Measurements from ENCODE around the gene CDADC1.
A peak's percentile ranks its signal among the peaks of the same experiment; 100 is the strongest.

Gene CDADC1

DNA sequence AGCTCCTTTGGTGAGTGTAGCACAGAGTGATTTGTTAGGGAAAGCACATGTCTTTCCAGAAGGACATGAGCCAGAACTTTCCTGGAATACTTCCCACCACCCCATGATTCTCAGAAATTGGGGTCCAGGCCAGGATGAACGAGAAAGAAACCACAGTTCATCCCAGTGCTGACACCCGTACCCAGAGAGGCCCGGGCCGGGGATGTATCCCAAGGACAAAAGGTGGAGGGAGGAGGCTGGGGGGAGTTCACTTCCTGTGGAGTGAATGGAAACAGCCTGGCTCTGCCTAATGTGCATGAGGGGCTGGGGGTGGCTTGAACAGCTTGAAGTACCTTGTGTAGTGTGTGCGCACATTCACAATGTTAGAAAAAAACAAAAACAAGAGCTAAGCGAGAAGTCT is 47.5 kb downstream of the CDADC1 start:
- DNase-seq (ENCODE audit: low spot score) = no peak

- no peak for DNase-seq (ENCODE audit: low spot score)
Observed at GRCh38 chr13:49296659-49297058, 48.9 kb downstream of the CDADC1 start.

GRCh38 chr13:49297338-49297737 is 49.6 kb downstream of the CDADC1 start:
- no peak for DNase-seq (ENCODE audit: low spot score)

DNA sequence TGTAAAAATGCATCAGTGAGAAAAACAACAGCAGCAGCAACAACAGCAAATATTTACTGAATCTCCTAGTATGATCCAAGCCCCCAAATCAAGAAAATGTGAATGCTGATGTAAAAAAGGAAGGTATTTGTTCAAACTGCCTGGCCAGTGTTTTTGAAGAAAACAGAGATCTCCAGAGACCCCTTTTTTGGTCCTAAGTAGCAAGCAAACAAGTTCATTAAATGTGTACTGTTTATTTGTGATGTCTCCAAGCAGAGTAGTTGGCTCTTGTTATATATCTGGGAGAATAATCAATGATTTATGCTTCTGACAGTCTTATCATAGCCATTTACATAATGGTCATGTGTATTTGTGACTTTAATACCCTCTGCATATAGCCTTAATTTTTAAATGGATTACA is 50.7 kb downstream of the CDADC1 start:
- DNase-seq (ENCODE audit: low spot score) = no peak

- no peak for DNase-seq (ENCODE audit: low spot score)
Observed at GRCh38 chr13:49298903-49299605, 51.3 kb downstream of the CDADC1 start.

DNA sequence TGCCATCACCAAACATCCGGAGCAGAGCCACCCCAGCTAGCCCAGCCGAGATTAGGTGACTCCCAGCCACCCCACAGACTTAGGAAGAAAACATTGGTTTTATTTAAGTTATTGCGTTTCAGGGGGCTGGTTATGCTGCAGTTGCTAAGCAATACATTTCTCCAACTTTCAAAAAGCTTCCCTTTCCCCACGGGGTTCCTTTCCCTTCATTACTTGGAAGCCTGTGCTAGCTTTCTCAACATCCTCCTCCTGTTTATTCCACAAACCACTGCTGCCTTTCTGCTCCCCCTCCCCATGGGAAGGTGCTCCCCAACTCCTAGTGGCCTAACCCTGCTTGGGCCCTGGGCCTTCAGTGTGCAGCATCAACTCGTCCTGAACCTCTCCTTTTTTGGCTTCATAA is 52.6 kb downstream of the CDADC1 start:
- DNase-seq (ENCODE audit: low spot score) = no peak

DNA sequence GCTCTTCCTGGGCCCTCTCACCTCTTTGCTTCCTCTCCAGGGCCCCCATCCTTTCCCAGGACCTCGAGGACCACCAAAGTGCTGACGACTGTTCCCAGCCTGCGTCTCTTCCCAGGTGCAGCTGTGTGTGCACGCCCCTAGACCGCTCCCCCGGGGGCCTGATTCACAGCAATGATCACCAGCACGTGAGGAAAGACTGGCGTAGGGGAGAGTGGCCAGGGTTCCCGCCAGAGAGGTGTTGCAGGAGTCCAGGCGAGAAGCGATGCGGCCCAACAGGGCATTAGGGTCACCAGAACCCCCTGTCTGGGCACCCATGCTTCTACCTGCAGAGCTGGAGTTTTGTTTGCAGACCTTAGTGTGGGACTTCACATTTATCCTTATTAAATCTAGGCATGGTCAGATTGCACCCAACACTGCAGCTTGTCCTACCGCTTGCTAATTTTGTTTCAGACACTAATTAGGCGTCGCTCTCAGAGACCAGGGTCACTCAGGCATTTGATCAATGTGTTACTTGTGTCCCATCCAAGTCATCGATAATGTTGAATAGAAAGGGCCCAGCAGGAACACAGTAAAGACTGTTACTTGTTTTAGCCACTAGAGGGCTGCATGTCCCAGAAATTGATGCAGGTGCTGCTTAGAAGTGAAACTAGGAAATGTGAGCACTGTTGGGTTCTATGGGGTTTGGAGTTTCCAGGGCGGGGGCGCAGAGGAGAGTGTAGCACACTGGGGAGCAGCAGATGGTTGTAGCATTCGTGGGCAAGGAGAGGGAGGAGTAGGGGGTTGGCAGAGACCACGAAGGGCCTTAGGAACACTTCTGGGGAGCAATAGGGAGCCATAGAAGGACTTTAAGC is 53.2 kb downstream of the CDADC1 start:
- DNase-seq (ENCODE audit: low spot score) = peak; percentile 81

GRCh38 chr13:49302222-49302621 is 54.5 kb downstream of the CDADC1 start:
- no peak for DNase-seq (ENCODE audit: low spot score)

GRCh38 chr13:49302817-49303216 is 55.1 kb downstream of the CDADC1 start:
- no peak for DNase-seq (ENCODE audit: low spot score)

GRCh38 chr13:49303533-49304252 is 56.0 kb downstream of the CDADC1 start:
- DNase-seq (ENCODE audit: low spot score) = peak; percentile 5

GRCh38 chr13:49304356-49304755 is 56.6 kb downstream of the CDADC1 start:
- DNase-seq (ENCODE audit: low spot score) = no peak

- no peak for DNase-seq (ENCODE audit: low spot score)
Observed at GRCh38 chr13:49304763-49305700, 57.3 kb downstream of the CDADC1 start.

DNA sequence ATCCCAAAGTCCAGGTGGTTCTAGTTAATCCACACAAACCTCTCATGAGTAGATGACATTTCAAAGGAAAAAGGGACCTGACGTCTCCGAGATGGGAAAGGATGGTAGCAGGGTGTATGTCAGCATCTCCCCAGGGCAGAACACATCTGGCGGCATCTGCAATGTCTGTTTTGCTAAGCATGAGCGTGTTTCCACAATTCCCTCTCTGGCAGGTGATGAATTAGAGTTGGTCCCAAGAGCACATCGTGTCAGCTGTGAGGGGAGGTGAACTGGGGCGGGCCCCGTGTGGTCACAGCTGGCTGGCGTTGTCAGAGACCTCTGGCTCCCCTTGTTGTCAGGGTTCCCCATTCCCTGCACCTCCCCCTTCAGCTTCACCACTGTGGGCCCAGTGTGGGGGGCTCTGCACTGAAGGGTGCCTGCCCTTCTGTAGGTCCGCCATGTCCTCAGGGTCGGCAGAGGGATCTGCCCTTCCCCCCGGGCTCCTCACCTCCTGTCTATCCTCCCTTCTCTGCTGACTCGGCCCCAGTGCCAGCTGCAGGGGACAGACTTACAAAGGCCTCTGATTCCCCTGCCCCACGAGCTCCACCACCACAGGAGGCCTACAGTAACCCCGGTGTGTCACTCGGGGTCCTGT is 58.2 kb downstream of the CDADC1 start:
- no peak for DNase-seq (ENCODE audit: low spot score)

- DNase-seq (ENCODE audit: low spot score) = no peak
Observed at GRCh38 chr13:49307365-49307764, 59.6 kb downstream of the CDADC1 start.

- DNase-seq (ENCODE audit: low spot score) = no peak
Observed at GRCh38 chr13:49308097-49308875, 60.6 kb downstream of the CDADC1 start.

DNA sequence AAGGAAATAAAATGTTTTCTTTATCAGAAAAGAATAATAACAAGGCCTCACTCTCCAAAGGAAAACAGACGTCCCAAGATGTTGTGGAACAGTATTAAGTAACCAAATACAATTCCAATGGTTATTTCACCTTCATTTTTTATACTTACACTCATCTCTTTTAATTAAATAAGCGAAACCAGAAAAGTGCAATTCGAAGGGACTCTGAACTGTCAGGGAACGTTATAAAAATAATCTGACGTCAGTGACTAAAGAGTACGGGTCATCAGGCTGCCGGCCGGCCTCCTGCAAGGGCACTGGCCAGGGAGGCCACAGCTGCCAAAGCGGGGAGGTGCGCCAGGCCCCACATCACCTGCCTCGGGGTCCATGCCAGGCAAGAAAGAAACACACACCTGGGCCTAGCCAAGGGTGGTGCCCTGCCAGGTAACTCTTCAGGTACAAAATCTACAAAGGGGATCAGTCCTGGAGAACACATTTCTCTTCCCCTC is 61.2 kb downstream of the CDADC1 start:
- no peak for DNase-seq (ENCODE audit: low spot score)

- no peak for DNase-seq (ENCODE audit: low spot score)
Observed at GRCh38 chr13:49310251-49310650, 62.5 kb downstream of the CDADC1 start.

DNA sequence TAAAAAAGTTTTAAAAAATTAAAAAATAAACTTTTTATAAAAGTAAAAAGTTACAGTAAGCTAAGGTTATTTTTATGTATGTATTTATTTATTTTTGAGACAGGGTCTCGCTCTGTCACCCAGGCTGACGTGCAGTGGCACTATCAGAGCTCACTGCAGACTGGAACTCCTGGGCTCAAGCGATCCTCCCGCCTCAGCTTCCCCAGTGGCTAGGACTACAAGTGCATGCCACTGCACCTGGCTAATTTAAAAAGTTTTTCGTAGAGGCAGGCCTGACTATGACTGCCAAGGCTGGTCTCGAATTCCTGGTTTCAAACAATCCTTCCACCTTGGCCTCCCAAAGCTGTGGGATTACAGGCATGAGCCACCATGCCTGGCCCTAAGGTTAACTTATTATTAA is 64.1 kb downstream of the CDADC1 start:
- no peak for DNase-seq (ENCODE audit: low spot score)

DNA sequence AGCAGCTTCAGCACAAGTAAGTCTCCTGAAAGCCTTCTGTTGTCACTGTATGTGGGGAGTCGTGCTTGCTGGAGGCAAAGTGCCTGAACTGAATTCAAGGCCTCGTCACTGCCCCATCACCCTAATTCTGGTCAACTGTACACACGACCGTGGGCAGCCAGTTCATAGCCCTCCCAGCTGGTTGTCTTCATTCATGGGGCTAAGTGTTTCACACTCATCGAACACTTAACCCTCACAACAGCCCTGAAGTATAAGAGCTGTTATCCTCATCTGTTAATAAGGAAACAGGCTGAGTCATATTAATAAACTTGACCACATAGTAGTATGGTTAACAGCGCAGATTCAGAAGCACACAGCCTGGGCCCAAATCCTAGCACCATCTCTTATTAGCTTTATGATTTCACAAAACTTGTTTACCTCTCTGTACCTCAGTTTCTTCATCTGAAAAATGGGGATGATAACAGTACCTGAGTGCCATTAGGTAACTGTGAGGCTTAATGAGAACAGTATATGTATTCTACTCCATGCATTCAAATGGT is 66.7 kb downstream of the CDADC1 start:
- no peak for DNase-seq (ENCODE audit: low spot score)

GRCh38 chr13:49315036-49315565 is 67.4 kb downstream of the CDADC1 start:
- no peak for DNase-seq (ENCODE audit: low spot score)
